Central memory CD8-positive, alpha-beta T cell (primary cell): ENCODE results near the gene LRIT1.

ENCODE experiments used
- ATAC-seq: fragments of 150-1000 bp; cut with Tn5 transposase; replicated peaks from 2 replicates; pipeline ENCODE4 v1.10.0; 2022; ENCODE audit warnings: mild to moderate bottlenecking, moderate FRiP score, moderate number of reproducible peaks; ENCODE audit not compliant: poor library complexity, severe bottlenecking; ENCODE audit errors: extremely low read depth
- DNase-seq, 2 donors: peaks; one replicate each; pipeline ENCODE4 v3.0.0; 2021; ENCODE audit warnings: low spot score in 2 of 2
- H3K27ac Mint-ChIP-seq: one replicate; pipeline ENCODE4 v1.8.0; 2022; ENCODE audit warnings: low read depth, mild to moderate bottlenecking, moderate library complexity, mixed read lengths
- H3K27me3 Mint-ChIP-seq: one replicate; pipeline ENCODE4 v1.8.0; 2022; ENCODE audit warnings: mixed read lengths
- H3K36me3 Mint-ChIP-seq: one replicate; pipeline ENCODE4 v1.8.0; 2022; ENCODE audit warnings: mild to moderate bottlenecking, moderate library complexity, mixed read lengths; ENCODE audit not compliant: insufficient read depth
- H3K4me1 Mint-ChIP-seq: one replicate; pipeline ENCODE4 v1.8.0; 2022; ENCODE audit warnings: mixed read lengths
- H3K4me3 Mint-ChIP-seq: one replicate; pipeline ENCODE4 v1.8.0; 2022; ENCODE audit warnings: mild to moderate bottlenecking, moderate library complexity, mixed read lengths
- H3K9me3 Mint-ChIP-seq: one replicate; pipeline ENCODE4 v1.8.0; 2022; ENCODE audit warnings: mixed read lengths

Gene LRIT1

DNA sequence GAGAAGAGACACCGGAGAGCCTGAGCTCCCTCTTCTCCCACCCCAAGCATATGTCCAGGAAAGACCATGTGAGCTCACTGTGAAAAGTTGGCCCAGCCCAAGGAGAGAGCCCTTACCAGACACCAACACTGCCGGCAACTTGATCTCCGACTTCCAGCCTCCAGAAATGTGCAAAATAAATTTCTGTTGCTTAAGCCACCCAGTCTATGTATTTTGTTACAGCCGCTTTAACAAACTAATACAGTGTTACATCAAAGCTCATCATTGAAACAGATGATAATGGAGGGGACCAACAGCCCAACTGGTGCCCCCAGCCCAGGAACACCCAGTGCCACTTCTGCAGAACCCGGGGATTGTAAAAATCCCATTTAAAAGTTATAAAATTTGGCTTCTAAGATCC lies 22.4 kb upstream of the LRIT1 start:
- H3K27ac Mint-ChIP-seq: no peak overlapping the region
- ATAC-seq (no peak), DNase-seq (no peak)
- peaks cover 5% of the 10 kb centered on the region for H3K4me1 Mint-ChIP-seq
- H3K27me3 Mint-ChIP-seq: peaks cover 64% of the 10 kb centered on the region
- peaks cover 1% of the 10 kb centered on the region for H3K36me3 Mint-ChIP-seq
- no peak overlapping the region for H3K4me3 Mint-ChIP-seq
- no peaks in the 10 kb centered on the region for H3K9me3 Mint-ChIP-seq

GRCh38 chr10:84262190-84262956 lies 21.0 kb upstream of the LRIT1 start:
- no peaks in the 10 kb centered on the region for H3K36me3 Mint-ChIP-seq
- H3K27ac Mint-ChIP-seq: no peak overlapping the region
- no peaks in the 10 kb centered on the region for H3K4me1 Mint-ChIP-seq
- DNase-seq (no peak), ATAC-seq (no peak)
- no peaks in the 10 kb centered on the region for H3K9me3 Mint-ChIP-seq
- H3K27me3 Mint-ChIP-seq: peaks cover 66% of the 10 kb centered on the region
- H3K4me3 Mint-ChIP-seq: no peak overlapping the region

GRCh38 chr10:84261236-84261915 lies 20.0 kb upstream of the LRIT1 start:
- H3K4me1 Mint-ChIP-seq: no peaks in the 10 kb centered on the region
- no peak overlapping the region for H3K4me3 Mint-ChIP-seq
- H3K36me3 Mint-ChIP-seq: no peaks in the 10 kb centered on the region
- H3K27ac Mint-ChIP-seq: no peak overlapping the region
- H3K27me3 Mint-ChIP-seq: peaks cover 73% of the 10 kb centered on the region
- no peak for ATAC-seq
- no peak for DNase-seq
- H3K9me3 Mint-ChIP-seq: no peaks in the 10 kb centered on the region

GRCh38 chr10:84258034-84258695 lies 16.8 kb upstream of the LRIT1 start:
- Mint-ChIP-seq H3K36me3 (no peaks in the 10 kb centered on the region), H3K9me3 (no peaks in the 10 kb centered on the region), H3K27me3 (peaks cover 55% of the 10 kb centered on the region), H3K27ac (no peak overlapping the region), H3K4me3 (no peak overlapping the region), H3K4me1 (no peaks in the 10 kb centered on the region)
- DNase-seq (no peak), ATAC-seq (no peak)

GRCh38 chr10:84257343-84258020 lies 16.1 kb upstream of the LRIT1 start:
- H3K27me3 Mint-ChIP-seq: peaks cover 48% of the 10 kb centered on the region

DNA sequence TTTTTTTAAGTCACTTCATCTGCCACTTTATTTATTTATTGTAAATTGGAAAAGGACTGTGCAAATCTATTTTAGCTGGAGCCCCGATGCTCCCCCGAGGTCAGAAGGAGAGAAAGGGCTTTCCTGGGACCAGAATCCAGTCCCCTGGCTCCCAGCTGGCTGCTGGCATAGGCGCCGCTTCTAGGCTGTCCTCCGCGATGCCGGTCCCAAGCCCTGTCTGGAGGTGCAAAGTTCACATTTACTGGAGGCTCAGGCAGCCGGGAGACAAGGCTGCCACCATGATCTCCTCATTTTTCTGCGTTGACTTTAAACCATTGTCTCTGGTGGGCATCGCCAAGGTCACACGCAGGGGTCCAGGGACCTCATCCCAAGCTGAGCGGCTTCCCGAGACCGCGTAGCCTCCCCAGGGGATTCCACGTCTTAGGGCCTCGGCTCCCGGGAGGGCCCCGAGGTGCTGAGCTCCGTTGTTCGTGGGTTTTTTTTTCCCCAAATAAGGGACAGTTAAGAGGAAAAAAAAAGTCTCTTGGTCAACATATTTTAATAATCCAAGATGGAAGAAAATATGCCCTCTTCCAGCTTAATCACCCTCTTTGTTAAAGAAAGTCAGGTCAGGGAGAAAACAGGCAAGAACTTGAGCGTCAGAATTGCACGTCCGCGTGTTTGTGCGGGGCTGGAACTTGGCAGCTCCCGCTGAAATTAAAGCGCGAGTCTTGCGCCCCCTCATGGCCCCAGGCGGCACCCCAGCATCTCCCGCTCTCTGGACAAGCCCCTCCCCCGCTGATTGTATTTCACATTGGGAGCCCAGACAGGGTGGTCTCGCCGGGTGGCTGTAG lies 15.4 kb upstream of the LRIT1 start:
- Mint-ChIP-seq H3K36me3 (no peaks in the 10 kb centered on the region), H3K27ac (no peak overlapping the region), H3K9me3 (no peaks in the 10 kb centered on the region), H3K27me3 (peaks cover 41% of the 10 kb centered on the region), H3K4me3 (no peak overlapping the region), H3K4me1 (no peaks in the 10 kb centered on the region)
- no peak for DNase-seq
- no peak for ATAC-seq

More at GRCh38 chr10:84257343-84258020, 16.1 kb upstream of the LRIT1 start:
- DNase-seq (no peak), ATAC-seq (no peak)
- Mint-ChIP-seq H3K4me3 (no peak overlapping the region), H3K4me1 (no peaks in the 10 kb centered on the region), H3K9me3 (no peaks in the 10 kb centered on the region), H3K27ac (no peak overlapping the region), H3K36me3 (no peaks in the 10 kb centered on the region)

GRCh38 chr10:84254552-84255478 lies 13.5 kb upstream of the LRIT1 start:
- DNase-seq: no peak
- Mint-ChIP-seq H3K27ac (no peak overlapping the region), H3K4me1 (no peaks in the 10 kb centered on the region), H3K27me3 (peaks cover 27% of the 10 kb centered on the region), H3K9me3 (no peaks in the 10 kb centered on the region), H3K4me3 (no peak overlapping the region), H3K36me3 (no peaks in the 10 kb centered on the region)
- ATAC-seq: no peak

DNA sequence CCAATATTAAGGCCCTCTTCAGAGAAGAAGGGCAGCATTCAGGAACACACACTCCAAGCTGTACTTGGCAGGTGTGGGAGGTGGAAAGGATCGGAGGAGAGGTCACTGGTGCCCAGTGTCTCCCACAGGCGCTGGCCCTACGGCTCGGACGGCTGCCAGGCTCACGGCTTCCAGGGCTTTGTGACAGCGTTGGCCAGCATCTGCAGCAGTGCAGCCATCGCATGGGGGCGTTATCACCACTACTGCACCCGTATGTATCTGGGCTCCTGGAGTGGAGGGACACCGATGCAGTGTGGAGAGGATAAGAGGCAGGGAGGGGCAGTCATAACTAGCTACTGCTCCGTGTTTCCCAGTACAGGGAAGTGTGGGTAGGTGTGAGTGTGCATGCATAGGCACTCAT lies 7.4 kb upstream of the LRIT1 start:
- Mint-ChIP-seq H3K4me1 (no peaks in the 10 kb centered on the region), H3K9me3 (no peaks in the 10 kb centered on the region), H3K36me3 (no peaks in the 10 kb centered on the region), H3K27ac (no peak overlapping the region), H3K27me3 (peaks cover 14% of the 10 kb centered on the region), H3K4me3 (no peak overlapping the region)
- DNase-seq: no peak
- no peak for ATAC-seq

DNA sequence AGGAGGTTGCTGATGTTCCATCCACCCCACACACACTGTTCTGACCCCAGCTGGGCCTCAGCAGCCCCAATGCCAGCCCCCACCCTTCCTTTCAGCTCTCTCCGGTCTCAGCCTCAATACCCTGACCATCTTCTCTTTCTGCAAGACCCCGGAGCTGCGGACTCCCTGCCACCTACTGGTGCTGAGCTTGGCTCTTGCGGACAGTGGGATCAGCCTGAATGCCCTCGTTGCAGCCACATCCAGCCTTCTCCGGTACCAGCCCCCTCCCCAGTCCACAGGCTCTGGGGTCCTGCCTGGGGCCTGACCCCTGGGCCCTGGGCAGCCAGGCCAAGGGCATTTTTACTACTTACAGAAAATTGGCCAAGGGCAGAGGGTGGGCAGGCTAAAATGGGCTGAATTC lies 6.2 kb upstream of the LRIT1 start:
- H3K27ac Mint-ChIP-seq: no peak overlapping the region
- H3K4me3 Mint-ChIP-seq: no peak overlapping the region
- H3K4me1 Mint-ChIP-seq: no peaks in the 10 kb centered on the region
- H3K9me3 Mint-ChIP-seq: no peaks in the 10 kb centered on the region
- H3K36me3 Mint-ChIP-seq: no peaks in the 10 kb centered on the region
- DNase-seq (no peak), ATAC-seq (no peak)
- H3K27me3 Mint-ChIP-seq: peaks cover 14% of the 10 kb centered on the region

DNA sequence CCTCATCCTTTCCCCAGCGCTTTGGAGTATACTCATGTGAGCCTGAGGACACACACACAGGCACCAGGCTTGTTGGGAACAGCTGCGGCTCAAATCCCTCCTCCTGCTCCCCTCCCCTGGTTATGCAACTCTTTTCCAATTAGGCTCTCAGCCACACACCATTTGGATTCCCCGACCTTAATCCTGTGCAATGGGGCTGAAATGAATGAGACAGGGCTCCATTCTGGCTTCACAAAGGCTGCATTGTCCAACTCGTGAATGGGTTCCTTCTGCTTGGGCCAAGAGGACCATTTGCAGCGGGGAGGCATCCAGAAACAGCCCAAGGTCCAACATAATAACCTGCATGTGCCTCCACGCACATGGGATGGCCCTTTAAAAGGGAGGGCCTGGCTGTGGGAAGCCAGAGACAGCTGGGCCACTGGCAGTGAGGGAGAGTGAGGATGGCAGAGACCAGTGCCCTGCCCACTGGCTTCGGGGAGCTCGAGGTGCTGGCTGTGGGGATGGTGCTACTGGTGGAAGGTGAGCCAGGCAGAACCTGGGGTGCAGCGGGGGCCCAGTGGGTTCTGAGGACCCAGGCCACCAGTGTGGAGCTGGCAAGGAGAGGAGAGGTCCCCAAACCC lies 3.4 kb upstream of the LRIT1 start, which contains the start of gene RGR:
Gene RGR (plus strand): TSS at position 403 of the 620 bp plus-strand sequence. CDS start 38 bp downstream, at position 441.
- Mint-ChIP-seq H3K27me3 (peaks cover 21% of the 10 kb centered on the region), H3K9me3 (no peaks in the 10 kb centered on the region), H3K4me1 (no peaks in the 10 kb centered on the region), H3K4me3 (no peak within 1 kb of the TSS), H3K27ac (no peak within 1 kb of the TSS), H3K36me3 (no peaks in the 10 kb centered on the region)
- ATAC-seq: no peak
- no peak for DNase-seq

DNA sequence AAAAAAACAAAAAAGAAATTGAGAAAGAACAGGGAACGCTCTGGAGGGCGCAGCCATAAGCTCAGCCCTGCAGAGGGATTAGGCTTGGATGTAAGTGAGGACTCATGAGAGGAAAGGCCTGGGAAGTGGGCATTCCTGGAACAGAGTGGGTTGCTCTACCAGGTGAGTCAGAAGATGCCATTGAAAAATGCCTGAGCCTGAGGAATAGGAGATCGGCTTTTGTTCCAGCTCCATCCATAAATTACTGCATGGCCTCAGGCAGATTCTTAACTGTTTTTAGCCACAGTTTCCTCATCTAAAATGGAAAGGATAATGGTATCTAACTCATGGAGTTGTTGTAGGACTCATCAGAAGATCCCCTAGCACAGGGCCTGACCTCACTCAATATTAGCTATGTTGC lies 2.4 kb upstream of the LRIT1 start:
- Mint-ChIP-seq H3K36me3 (no peaks in the 10 kb centered on the region), H3K4me1 (no peaks in the 10 kb centered on the region), H3K4me3 (no peak overlapping the region), H3K27ac (no peak overlapping the region), H3K9me3 (no peaks in the 10 kb centered on the region), H3K27me3 (peaks cover 30% of the 10 kb centered on the region)
- DNase-seq (no peak), ATAC-seq (no peak)
